NT2/D1 (cell line): ENCODE measurements around the gene DNAJC11.

Experiments used
- SUZ12 ChIP-seq: IDR thresholded peaks from 2 replicates; pipeline ENCODE4 v1.6.1; 2011; ENCODE audit not compliant: insufficient read length, insufficient read depth; ENCODE audit errors: extremely low read depth
- ZNF274 ChIP-seq: IDR thresholded peaks from 2 replicates; pipeline ENCODE4 v1.6.1; 2011; ENCODE audit warnings: mild to moderate bottlenecking, low read depth, low read length

GRCh38 chr1:6672558-6672957, 29.1 kb downstream of the DNAJC11 start:
- TF ChIP-seq ZNF274 (no peak), SUZ12 (no peak)
